ENCODE results near the gene DCXR.

DNA sequence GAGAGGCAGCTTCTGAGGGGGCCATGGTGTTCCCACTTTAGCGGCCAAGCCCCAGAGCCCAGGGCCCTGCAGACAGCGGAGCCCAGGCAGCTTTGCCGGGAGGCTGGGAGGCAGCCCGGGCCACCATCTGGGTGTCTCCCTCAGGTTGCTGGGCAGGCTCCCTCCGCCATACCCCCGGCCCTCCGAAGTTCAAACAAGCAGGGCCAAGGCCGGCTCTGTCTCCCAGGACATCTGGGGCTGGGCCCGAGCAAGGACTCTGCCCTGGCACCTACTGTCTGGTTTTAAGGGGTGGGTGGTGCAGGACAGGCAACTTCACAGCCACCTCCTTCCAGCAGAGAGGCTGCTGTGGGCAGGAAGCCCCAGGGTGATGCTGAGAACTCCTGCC lies 25.5 kb upstream of the DCXR start:
- TF ChIP-seq POLR2AphosphoS5 (IDR thresholded peaks at IDR 0.05; ENCODE audit: insufficient read depth, low read depth, low read length): no peak
- no peak for TF ChIP-seq EZH2 (IDR thresholded peaks at IDR 0.05; ENCODE audit: borderline replicate concordance, low read depth, low read length, severe bottlenecking)
- TF ChIP-seq CTCF (IDR thresholded peaks at IDR 0.05; ENCODE audit: extremely low read depth in 1 of 2, insufficient read depth in 1 of 2, low read depth in 1 of 2, low read length in 2 of 2): no peak
- TF ChIP-seq JUN (IDR thresholded peaks at IDR 0.05; ENCODE audit: borderline replicate concordance, insufficient read depth, insufficient read length, low read depth): no peak
- TF ChIP-seq MYC (IDR thresholded peaks at IDR 0.05; ENCODE audit: low read depth, low read length): no peak
- TF ChIP-seq, protein P1, sequence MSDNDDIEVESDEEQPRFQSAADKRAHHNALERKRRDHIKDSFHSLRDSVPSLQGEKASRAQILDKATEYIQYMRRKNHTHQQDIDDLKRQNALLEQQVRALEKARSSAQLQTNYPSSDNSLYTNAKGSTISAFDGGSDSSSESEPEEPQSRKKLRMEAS (IDR thresholded peaks at IDR 0.05; ENCODE audit: insufficient read depth, insufficient read length): no peak

Data from endothelial cell of umbilical vein (primary cell).